Ovary (tissue), 9 donors: Measurements from ENCODE around the gene NOD2. TPM values are rescaled to one million over a fixed set of nuclear protein-coding genes. Genes with fewer than 3 reads are reported as not detected.

ENCODE experiments used
- DNase-seq, 5 donors: peaks; one replicate each; pipeline ENCODE4 v3.0.0-alpha.2; 2019 to 2020
- H3K27ac ChIP-seq, 2 donors: fragments of 200-600 bp; one replicate each; pipeline versions ENCODE4 v1.5.1 to v1.8.0; 2019 to 2022
- H3K27me3 ChIP-seq: fragments of 200-600 bp; one replicate; pipeline ENCODE4 v1.8.0; 2022
- H3K36me3 ChIP-seq: fragments of 200-600 bp; sonication (generic); one replicate; pipeline ENCODE4 v1.5.1; 2019
- H3K4me1 ChIP-seq: one replicate; pipeline ENCODE4 v1.8.1; 2013; ENCODE audit warnings: mild to moderate bottlenecking, moderate library complexity; ENCODE audit not compliant: insufficient read depth
- H3K4me3 ChIP-seq: fragments of 200-600 bp; sonication (generic); one replicate; pipeline ENCODE4 v1.5.1; 2017
- H3K9me3 ChIP-seq, 2 donors: fragments of 200-600 bp in 1 of 2; sonication (generic) in 1 of 2; one replicate each; pipeline versions ENCODE4 v1.5.1 to v1.8.1; 2013 to 2019; ENCODE audit warnings: mild to moderate bottlenecking in 1 of 2, moderate library complexity in 1 of 2
- CTCF ChIP-seq, 3 donors: fragments of 450-650 bp in 2 of 3; fragments of 200-600 bp in 1 of 3; IDR thresholded peaks; one replicate each; pipeline versions ENCODE4 v1.5.1 to v1.8.0; 2016 to 2022; ENCODE audit warnings: antibody characterized with exemption in 3 of 3, mild to moderate bottlenecking in 1 of 3
- EP300 ChIP-seq: sonication (generic); formaldehyde crosslinking; IDR thresholded peaks from one replicate; pipeline ENCODE4 v1.6.1; 2017; ENCODE audit warnings: antibody characterized with exemption
- POLR2A ChIP-seq: fragments of 450-650 bp; IDR thresholded peaks from one replicate; pipeline ENCODE4 v1.6.1; 2017; ENCODE audit warnings: antibody characterized with exemption, mild to moderate bottlenecking, moderate library complexity
- WGBS, 3 donors: extraction: QIAGEN DNeasy Blood & Tissue Kit in 1 of 3; methylation state at CpG; one replicate each; pipeline versions ENCODE4 v1.1.5 to v1.1.7; 2013 to 2017; 5-methylcytosine and 5-hydroxymethylcytosine counted together
- intact Hi-C, 4 donors: fragments of 100-400 bp; cut with DNase I; formaldehyde crosslinking; loops; one replicate each; pipeline versions ENCODE4 v1.11.0 to v1.15.1; 2022 to 2023
- microRNA-seq, 3 donors: library from miRNA; unstranded; fragments of <30 nt; microRNA quantifications; one replicate each; pipeline versions ENCODE4 to v1.2.0, GENCODE V29; 2019 to 2020
- polyA plus RNA-seq, 2 donors: library from polyadenylated mRNA; stranded (reverse); fragments of 200-250 nt in 1 of 2; fragments of 350-450 nt in 1 of 2; fragmentation: Illumina TruSeq in 1 of 2; extraction: RNeasy Lipid Tissue Mini Kit (QIAGEN cat#74804) in 1 of 2; gene quantifications; one replicate each; pipeline ENCODE4 v1.2.3, GENCODE V29; 2013 to 2014
- small RNA-seq: library from RNA; depleted of rRNA; stranded (forward); fragments of <200 nt; gene quantifications from one replicate; pipeline ENCODE3, GENCODE V24; 2016
- total RNA-seq, 7 donors: library from RNA; depleted of rRNA in 2 of 7; stranded (reverse); fragments of >200 nt in 2 of 7; fragmentation: NEBNext Ultra II Directional in 3 of 7; extraction: Animal tissue kit (Norgen Biotek cat#: 25700) in 3 of 7; gene quantifications; one replicate each; pipeline versions ENCODE4 v1.1.0 to v1.2.4, GENCODE V29; 2016 to 2023
- donor health status: DM: no; HTN: no; CAD: no; lungs with moderate emphysema.
- donor health status: DM: no; HTN: no; CAD: no.
- donor health status: Bipolar disorder and iron deficiency.
- donor health status: DM: yes; HTN: yes; CAD: no.
- donor health status: DM: no; HTN: no; CAD: no.
- donor health status: DM: yes; HTN: yes; CAD: no.

NOD2 gene
- total and polyA plus RNA-seq, 9 donors, result 0.53 to 1.5 (median 1.1) TPM

- no peak overlapping the region for H3K27ac ChIP-seq
- H3K36me3 ChIP-seq, result no peaks in the 10 kb centered on the region
- DNase-seq, result no peak
- H3K9me3 ChIP-seq, result no peaks in the 10 kb centered on the region
- TF ChIP-seq EP300, result no peak
- TF ChIP-seq POLR2A, result no peak
- no peak for TF ChIP-seq CTCF (IDR thresholded peaks at IDR 0.05)
- H3K4me1 ChIP-seq, result no peaks in the 10 kb centered on the region
- no peak overlapping the region for H3K4me3 ChIP-seq
- H3K27me3 ChIP-seq, result no peaks in the 10 kb centered on the region
- intact Hi-C loops, result no loop called here
- WGBS, 3 donors, result 90 to 93% (median 92%) methylated on average over 3 of the region's 3 CpGs
These were observed 88.1 kb downstream of the NOD2 start for GRCh38 chr16:50781518-50781917.

Small RNA genes lying within 50 kb of the gene (microRNA-seq; reads per million reads assigned to microRNA genes)
- gene MIR3181, result 0 to 0.47 (median 0) reads per million in 3 donors

Small RNA genes lying within 50 kb of the gene (small RNA-seq; reads per million reads assigned to genes)
- 0.15 reads per million for gene MIR3181

Other genes with a start within 250 kb of the NOD2 start
- gene NKD1, start 145.2 kb upstream of the NOD2 start, total RNA-seq, result 10 to 100 TPM in 6 of 7 donors, 1 to 10 TPM in 1; 3.3 to 72.1 (median 17.4) TPM
- gene NKD1, start 145.2 kb upstream of the NOD2 start, polyA plus RNA-seq, result 1 to 10 TPM; 2.5 to 6.8 TPM
- 1 to 10 TPM in 2 of 7 donors, under 1 TPM in 5; 0.48 to 1.3 (median 0.82) TPM for gene SNX20, start 12.3 kb upstream of the NOD2 start, total RNA-seq
- 1 to 10 TPM in 1 of 2 donors, under 1 TPM in 1; 0.38 to 2.7 TPM for gene SNX20, start 12.3 kb upstream of the NOD2 start, polyA plus RNA-seq
- 10 to 100 TPM; 26.7 to 39.3 (median 38.6) TPM for gene CYLD, start 48.5 kb downstream of the NOD2 start, total RNA-seq
- gene CYLD, start 48.5 kb downstream of the NOD2 start, polyA plus RNA-seq, result 10 to 100 TPM; 11.2 to 57.6 TPM